HUDEP-2 (cell line): ENCODE data around the gene TOMM40L.
"Not testable (repeated sequence)": the region's sequence is repeated elsewhere in the genome, so short reads cannot be mapped to it uniquely, and the experiment has no call there.

ENCODE experiments used
- DNase-seq, 76 experiments: peaks; one replicate each; lab custom pipeline; 2025; ENCODE audit not compliant: unreplicated experiment in 76 of 76; lab: John Stamatoyannopoulos, UW

Gene TOMM40L

DNA sequence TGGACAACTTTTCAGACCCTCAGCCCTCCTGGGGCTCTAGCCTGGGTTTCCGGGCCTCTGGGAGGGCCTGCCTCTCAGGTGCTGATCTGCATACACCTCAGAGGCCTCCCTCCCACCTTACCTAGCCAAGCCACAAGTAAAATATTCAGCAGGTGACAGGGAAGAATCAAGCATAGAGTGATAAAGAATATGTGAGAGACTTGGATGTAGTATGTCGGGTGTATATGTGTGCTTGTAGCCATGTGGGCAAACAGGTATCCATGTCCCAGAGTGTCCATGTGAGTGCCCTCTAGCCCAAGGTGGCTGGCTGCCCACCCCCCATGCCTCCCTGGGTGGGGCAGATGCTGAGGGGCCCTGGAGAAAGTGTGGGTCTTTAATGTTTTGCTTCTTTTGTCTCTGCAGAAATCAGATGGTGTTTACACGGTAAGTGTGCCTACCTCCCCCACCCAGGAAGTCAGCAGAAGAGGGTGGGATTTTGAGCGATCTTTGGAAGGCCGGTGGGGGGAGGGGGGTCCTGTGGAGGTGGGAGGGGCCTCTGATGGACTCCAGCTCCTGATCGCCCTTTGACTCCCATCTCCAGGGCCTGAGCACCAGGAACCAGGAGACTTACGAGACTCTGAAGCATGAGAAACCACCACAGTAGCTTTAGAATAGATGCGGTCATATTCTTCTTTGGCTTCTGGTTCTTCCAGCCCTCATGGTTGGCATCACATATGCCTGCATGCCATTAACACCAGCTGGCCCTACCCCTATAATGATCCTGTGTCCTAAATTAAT lies 7.4 kb upstream of the TOMM40L start:
- DNase-seq = peak in 13 of 76 experiments; percentile 37 to 100 (median 84)

DNA sequence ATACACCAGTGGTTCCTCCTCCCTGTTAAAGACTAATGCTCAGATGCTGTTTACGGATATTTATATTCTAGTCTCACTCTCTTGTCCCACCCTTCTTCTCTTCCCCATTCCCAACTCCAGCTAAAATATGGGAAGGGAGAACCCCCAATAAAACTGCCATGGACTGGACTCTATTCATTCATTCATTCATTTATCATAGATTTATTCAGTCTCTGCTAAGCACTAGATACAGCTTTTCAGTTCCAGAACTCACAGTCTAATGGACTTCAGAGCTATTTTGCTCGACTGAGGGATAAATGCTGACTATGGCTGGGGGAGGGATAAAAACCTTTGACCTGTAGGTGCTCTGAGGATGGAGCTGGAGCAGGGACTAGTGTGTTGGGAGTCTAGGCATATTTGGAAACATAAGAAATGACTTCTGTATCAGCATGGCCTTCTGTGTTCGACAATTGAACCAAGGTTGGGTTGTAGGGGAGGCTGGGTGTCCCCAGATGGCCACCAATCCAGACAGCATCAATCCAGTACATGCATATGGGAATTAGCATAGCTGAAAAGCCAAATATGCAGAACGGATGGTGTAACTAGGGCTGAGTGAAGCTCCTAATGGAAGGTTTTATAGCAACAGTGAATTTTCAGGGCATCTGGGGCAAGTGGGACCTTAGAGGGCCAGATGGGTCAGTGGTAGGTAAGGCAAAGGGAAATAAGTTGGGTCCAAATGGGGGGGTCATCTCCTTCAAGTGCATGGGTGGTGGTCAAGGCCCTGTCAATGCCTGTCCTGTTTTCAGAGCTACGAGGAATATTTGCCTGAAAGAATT lies 6.6 kb upstream of the TOMM40L start:
- DNase-seq = no peak

DNA sequence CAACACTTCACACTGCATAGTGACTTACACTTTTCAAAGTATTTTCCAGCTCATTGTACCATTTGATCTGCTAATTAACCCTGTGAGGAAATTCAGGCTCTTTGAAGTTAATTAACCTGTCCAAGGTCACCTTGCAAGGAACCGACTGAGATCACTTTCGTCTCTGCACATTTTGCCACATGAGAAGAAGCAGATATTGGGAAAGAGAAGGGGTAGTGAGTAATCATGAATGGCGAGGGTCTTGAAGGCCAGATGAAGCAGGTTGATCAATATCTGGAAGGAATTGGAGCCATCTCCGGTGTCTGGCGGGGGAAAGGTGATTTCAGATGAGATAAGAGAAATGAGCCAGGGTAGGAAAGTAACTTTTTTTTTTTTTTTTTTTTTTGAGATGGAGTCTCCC lies 5.9 kb upstream of the TOMM40L start:
- DNase-seq = no peak

DNA sequence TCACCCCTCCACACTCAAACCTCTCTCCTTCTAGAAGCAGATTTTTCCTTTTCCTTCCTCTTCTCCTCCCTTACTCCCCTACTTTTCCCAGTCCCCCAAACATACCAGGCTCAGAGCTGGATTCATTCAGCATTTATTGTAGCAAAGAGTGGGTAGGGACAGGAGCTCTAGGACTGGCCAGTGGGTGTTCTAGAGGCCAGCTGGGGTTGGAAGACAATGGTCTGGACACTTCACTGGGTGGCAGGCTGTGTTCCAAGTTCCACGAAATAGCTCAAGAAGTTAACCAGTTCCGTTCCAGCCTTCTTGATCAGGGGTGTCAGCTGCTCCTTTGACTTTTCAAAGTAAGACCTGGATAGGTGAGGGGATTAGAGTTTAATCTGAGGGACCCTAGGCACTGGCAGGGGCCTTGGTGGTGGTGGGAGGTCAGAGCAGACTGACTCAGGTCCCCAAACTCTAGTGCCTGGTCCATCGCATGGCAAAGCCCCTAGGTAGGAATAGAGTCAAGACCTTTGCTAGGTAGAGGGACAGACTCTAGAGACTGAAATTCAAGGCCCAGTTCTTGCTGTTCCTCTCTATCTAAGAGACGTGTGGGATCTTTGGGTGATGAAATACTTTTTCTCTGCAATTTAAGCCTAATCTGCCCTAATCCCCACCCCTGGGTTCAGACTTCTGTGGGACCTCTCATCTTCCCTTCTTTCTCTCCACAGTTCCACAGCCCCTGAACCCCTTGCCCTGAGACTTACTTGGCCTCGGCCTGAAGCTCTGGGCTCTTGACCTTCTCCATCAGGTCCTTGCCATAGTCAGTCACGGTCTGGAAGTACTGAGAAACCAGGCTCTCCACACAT lies 3.5 kb upstream of the TOMM40L start:
- DNase-seq = no peak

GRCh38 chr1:161223805-161224694 lies 1.8 kb upstream of the TOMM40L start:
- DNase-seq = no peak

GRCh38 chr1:161224695-161225087 lies 1.2 kb upstream of the TOMM40L start:
- not testable (repeated sequence) for DNase-seq

- peak in 1 of 76 experiments; percentile 47 for DNase-seq
Measured at GRCh38 chr1:161225178-161225533, 704 bp upstream of the TOMM40L start.

GRCh38 chr1:161226320-161226711 lies 456 bp downstream of the TOMM40L start:
- peak in 4 of 76 experiments; percentile 13 to 36 (median 24) for DNase-seq

GRCh38 chr1:161226759-161227158 lies 899 bp downstream of the TOMM40L start:
- no peak for DNase-seq

- peak in 73 of 76 experiments; percentile 8 to 86 (median 66) for DNase-seq
Measured at GRCh38 chr1:161227196-161227871, 1.5 kb downstream of the TOMM40L start.

DNA sequence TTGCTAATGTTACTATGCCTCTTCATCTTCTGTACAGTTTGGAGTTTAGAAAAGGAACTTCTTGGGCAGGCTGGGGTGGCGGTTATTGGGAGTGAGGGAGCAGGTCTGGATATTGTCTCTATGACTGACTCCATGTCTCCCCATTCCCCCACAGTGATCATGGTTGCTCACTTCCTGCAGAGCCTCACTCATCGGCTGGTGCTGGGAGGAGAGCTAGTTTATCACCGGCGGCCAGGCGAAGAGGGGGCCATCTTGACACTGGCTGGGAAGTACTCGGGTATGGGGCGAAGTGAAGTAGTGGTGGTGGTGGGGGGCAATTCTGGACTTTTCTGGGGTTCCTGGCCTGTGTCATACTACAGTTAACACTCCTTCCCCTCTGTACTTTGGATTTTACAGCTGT lies 2.2 kb downstream of the TOMM40L start:
- no peak for DNase-seq

- peak in 3 of 76 experiments; percentile 7 to 21 (median 9) for DNase-seq
Measured at GRCh38 chr1:161229896-161230295, 4.0 kb downstream of the TOMM40L start.

GRCh38 chr1:161230762-161231161 lies 4.9 kb downstream of the TOMM40L start:
- no peak for DNase-seq

DNA sequence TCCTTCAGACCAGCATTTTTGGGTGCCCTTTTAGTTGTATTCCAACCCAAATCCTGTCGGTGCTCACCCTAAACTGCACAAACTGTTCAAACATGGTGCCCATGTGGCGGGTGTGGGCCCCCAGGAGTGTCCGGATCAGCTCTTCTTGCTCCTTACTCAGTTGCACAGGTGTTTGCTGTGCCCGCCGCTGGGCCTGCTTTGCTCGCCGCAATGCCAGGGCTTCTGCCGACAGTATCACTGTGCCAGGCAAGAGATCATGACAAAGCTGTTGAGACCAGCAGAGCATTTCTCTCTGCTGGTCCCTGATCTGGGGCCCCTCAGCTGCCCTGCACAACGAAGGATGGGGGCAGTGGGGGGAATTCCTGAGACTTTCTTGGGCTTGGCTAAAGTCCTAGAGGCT lies 7.2 kb downstream of the TOMM40L start:
- no peak for DNase-seq

GRCh38 chr1:161235957-161236775 lies 10.3 kb downstream of the TOMM40L start:
- no peak for DNase-seq

GRCh38 chr1:161238039-161238473 lies 12.2 kb downstream of the TOMM40L start, which contains the start of gene NR1I3:
Gene NR1I3, minus strand, starts transcription at chr1:161238203. Its CDS starts 1,638 bp downstream, at chr1:161236565.
- no peak for DNase-seq

GRCh38 chr1:161241682-161242081 lies 15.8 kb downstream of the TOMM40L start:
- no peak for DNase-seq

- DNase-seq = no peak
Measured at GRCh38 chr1:161242313-161242712, 16.5 kb downstream of the TOMM40L start.
